GF-D8 (cell line): ENCODE measurements around the gene ALLC.

Source experiments
- DNase-seq: peaks from one replicate; lab custom pipeline; 2025; lab: John Stamatoyannopoulos, UW

The ALLC gene

GRCh38 chr2:3639653-3640052 is 18.3 kb upstream of the ALLC start:
- DNase-seq = no peak

DNA sequence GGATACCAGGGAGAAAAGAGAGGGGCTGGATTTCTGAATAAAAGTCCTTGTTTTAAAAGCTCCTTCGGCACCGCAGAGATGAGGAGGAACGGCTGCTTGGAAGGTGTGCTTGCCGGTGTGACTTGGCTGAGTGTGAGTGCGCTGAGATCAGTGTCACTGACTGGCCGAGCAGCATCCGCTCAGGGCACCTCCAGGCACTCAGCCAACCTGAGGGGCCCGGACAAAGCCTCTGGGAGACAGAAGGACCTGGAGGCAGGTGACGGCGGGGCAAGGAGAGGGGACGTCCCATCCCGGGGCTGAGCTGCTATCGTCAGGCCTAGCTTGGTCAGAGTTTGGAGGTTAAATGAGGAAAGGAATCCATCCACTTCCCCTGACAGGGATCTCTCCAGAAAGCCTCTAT is 16.8 kb upstream of the ALLC start:
- DNase-seq = no peak

GRCh38 chr2:3641841-3642421 is 16.1 kb upstream of the ALLC start:
- DNase-seq = no peak

GRCh38 chr2:3642521-3643215 is 15.3 kb upstream of the ALLC start:
- no peak for DNase-seq

GRCh38 chr2:3643371-3644245 is 14.4 kb upstream of the ALLC start:
- DNase-seq = no peak

- no peak for DNase-seq
Measured at GRCh38 chr2:3644246-3644525, 13.8 kb upstream of the ALLC start.

DNA sequence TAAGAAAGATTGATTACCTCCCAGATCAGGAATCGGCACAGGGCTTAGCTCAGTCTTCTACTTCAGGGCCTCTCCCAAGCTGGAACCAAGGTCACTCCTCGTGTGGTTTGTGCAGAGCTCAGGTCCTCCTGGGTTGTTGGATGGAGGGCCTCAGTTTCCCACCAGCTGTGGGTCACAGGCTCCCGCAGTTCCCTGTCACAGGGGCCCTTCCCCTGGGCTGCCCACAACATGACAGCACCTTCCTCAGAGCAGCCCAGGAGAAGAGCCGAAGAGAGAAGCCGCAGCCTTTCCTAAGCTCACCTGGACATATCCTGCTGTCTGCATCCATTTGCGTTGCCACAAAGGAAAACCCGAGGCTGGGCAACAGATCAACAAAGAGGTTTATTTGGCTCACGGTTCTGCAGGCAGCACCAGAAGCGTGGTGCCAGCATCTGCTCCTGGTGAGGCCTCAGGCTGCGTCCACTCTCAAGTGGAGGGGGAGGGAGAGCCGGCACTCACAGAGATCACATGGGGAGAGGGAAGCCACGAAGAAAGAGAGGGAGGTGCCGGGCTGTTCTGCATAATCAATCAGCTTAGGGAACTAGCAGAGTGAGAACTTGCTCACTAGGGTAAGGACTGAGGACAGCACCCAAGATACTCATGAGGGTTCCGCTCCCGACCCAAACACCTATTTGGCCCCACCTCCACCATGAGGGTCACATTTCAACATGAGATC is 13.0 kb upstream of the ALLC start:
- DNase-seq = no peak

DNA sequence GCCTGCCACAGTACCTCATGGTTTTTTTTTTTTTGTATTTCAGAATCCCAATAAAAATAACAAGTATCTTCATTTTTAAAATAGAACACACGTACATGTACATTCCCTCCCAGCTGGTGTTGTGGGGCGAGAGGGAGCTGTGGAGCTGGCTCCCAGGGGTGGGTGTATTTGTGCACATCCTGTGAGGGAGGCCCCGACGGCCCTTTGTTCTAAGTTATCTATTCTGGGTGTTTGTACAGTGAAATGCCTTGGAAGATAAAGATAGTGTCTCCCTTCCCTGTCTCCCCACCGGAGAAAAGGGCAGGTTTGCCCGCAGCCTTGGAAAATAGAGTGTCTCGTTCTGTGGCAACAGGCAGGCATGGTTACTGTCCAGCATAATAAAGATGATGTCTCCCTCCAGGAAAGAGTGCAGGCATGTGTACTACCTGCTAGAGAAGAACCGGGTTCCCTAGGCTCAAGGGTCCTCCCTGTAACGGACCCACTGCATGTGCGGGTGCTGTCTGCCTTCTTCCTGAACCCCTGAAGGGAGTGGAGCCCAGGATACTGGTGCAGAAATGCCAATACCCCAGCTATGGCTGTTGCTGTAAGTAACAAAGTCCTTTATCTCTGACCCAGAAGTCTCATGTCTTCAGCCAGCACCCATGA is 12.1 kb upstream of the ALLC start:
- DNase-seq = no peak

DNA sequence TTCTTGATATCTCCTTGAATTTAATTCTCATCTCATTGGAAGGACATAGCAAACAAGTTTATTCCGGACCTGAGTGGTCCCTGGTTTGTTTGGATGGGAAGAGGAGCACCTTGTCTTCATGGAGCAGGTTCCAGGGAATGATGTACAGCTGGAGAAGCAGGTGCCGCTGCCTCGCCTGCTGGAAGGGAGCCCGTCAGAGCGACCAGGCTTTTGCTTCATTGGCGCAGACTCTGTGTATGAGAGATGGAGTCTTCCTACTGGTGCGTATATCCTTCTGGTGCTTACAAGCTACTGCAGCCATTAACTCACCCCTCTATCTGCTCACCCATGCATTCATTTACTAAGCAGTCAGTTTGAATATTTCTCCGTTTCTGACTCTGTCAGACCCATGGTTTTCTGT is 11.6 kb upstream of the ALLC start:
- DNase-seq = no peak

- DNase-seq = no peak
Measured at GRCh38 chr2:3647246-3647645, 10.8 kb upstream of the ALLC start.

DNA sequence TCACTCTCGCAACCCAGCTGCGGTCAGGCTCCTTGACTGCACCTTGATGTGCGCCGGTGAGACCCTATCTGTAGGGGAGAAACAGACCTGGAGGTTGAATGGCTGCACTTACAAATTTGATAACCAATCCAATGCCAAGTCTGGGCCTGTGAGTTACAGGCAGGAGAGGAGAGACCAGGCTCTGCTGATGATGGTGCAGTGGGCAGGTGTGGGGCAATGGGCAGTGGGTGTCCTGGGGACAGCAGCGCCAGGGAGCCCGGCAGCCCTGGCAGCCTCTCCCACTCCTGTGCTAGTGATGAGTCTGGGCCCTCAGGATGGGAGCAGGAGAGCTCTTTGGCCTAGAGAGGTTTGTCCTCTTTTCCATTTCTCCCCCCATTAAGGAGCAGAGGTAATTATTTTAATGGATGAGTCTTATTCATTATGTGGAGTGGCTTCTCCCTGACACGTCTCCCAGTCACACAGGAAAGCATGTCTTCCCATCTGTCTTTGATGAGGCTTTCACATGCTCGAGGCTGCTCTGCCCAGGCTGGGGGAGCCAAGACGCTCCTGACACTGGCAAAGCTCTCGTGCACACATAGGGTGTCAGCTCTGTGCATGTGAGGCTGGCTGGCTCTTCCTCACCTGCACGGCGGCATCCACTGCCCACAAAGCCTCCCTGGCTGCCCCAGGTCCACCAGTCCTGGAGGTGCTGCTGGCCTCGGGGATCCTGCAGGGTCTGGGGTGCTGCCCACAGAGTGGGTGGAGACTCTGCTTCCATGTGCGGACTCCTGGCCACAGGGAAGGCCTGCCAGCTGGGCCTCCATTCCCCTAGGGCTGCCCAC is 10.0 kb upstream of the ALLC start:
- DNase-seq = no peak

GRCh38 chr2:3648652-3649177 is 9.3 kb upstream of the ALLC start:
- DNase-seq = no peak

GRCh38 chr2:3649581-3649980 is 8.4 kb upstream of the ALLC start:
- DNase-seq = no peak

DNA sequence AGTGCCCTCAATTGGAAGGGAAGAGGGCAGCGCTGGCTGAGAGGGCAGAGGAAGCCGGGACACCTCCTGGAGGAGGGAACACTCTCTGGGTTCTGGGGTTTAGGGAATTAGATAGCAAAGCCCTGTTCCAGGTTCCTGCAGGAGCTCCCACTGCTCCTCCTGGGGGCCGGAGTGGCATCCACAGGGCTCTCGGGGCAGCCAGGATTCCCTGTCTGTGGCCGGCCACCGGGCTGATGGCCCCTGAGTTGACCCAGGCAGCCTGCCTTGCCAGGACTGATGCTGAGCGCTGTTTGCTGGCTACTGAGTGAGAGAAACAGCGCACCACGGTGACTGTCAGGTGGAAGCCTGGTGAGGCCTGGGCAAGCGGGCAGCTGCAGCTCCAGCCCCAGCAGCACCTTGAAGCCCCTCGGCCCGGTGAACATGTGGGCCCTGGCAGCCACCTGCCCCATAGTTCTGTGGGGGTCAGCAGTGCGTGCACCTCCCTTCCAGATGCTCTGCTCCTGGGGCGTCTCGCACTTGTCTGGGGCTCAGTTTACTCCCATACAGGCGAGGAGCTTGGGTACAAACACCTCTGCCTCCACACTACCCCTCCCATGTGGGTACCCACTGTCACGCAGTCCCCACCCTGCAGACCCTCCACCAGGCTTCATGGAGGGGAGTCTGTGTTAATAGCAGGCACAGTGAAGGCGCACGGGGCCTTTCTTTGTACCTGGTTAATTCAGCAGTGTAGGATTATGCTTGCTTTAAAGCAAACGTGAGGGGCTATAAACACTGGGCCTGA is 7.7 kb upstream of the ALLC start:
- DNase-seq = no peak

DNA sequence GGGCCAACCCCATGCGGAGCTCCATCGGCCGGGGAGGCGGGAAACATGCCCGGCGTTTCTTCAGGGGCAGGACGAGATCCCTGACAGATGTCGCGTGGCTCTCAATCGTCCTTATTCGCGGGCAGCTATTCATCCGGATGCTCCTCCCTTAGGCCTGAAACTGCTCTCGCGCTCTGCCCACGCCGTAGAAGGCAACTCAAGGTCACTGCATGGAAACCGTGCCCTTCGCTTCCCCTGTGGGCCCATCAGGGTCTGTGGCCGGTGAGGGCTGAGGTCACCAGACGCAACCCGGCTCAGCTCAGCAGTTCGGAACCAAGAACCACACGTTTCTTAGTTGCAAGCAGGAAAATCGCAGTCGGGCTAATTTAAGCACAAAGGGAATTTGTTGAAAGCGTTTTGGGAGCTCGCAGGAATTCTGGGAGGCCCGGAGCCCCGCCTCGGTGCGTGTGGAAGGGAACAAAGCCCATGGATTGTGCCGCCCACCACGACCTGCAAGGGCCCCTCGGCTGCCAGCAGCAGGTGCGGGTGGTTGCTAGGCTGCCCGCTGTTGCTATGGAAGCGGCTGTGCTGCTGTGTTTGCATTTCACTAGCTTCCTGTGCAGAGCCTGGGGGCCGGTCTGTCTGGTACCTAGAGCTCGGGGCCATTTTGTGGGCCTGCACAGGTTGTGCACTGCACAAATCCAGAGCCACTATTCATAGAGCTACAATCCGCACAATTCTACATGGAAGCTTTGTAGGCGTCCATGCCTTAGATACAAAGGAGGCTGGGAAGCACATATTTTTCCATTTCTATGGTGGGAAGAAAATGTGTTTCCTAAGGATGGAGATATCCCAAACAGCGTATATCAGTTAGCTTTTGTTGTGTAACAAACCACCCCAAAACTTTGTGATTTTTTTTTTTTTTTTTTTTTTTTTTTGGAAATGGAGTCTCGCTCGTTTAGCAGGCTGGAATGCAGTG is 6.0 kb upstream of the ALLC start:
- no peak for DNase-seq

- no peak for DNase-seq
Measured at GRCh38 chr2:3652896-3653625, 4.9 kb upstream of the ALLC start.

DNA sequence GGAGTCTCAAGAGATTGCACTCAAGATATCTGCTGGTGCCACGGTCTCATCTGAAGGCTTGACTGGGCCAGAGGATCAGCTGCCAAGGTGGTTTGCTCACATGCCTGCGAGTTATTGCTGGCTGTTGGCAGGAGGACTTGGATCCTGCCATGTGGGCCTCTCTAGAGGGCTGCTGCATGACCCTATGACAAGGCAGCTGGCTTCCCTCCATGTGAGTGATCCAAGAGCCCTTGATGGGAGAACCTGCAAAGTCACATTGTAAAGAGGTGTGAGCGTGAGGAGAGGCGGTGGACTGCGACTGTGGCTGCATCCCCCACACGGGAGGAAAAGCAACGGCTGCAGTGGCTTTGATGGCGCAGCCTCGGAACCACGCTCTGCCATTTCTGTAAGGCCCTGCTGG is 4.0 kb upstream of the ALLC start:
- DNase-seq = no peak

DNA sequence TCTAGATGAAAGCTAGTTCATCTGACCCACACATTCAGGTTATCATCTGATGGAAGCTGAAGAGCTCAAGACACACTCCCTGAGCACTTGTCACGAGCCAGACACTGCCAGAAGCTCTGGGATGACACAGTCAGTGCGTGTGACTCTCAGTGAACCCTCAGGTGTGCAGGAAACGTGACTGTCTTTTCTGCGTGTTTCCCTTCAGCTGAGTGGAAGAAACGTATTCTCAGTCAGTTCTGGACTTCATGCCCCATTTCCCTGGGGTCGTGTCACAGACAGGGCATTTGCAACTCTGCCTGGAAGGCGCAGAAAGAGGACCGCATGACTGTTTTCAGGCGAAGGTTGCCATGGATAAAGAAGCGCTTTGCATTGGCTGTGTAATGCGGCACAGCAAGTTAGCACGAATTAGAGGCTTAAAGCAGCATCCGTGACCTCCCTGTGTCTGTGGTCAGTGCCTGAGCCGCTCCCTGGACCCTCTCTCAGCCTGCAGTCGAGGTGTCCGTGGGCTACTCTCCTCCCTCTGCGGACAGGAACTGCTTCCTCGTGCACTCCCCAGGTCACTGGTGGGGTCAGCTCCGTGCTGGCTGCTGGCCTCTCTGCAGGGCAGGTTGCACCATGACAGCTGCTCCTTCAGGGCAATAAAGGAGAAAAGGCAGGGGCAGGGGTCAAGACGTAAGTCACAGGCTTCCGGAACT is 3.3 kb upstream of the ALLC start:
- no peak for DNase-seq
